AG04449 (cell line): Measurements from ENCODE around the gene PAK5.

ENCODE experiments used
- CTCF ChIA-PET: fragments of 350-600 bp; formaldehyde crosslinking; extraction: SDS; loops from one replicate; lab custom pipeline; 2021; ENCODE audit warnings: antibody characterized with exemption; lab: Yijun Ruan, JAX
- POLR2A ChIA-PET: fragments of 400-600, 350-600 bp; formaldehyde crosslinking; extraction: SDS; loops from one replicate; lab custom pipeline; 2020; ENCODE audit warnings: antibody characterized with exemption, inconsistent platforms; lab: Yijun Ruan, JAX
- DNase-seq: peaks from one replicate; pipeline ENCODE4 v3.0.0-alpha.2; 2010; ENCODE audit warnings: low read depth, low spot score
- H3K4me3 ChIP-seq: 2 replicates; pipeline ENCODE4 v1.5.1; 2011; ENCODE audit warnings: low read depth, mild to moderate bottlenecking, control low read depth, low read length
- CTCF ChIP-seq: IDR thresholded peaks from one replicate; pipeline ENCODE4 v1.5.1; 2011; ENCODE audit warnings: mild to moderate bottlenecking, moderate library complexity, low read length, control low read depth, inconsistent platforms; ENCODE audit not compliant: insufficient read depth; ENCODE audit errors: missing control alignments

Gene PAK5

GRCh38 chr20:9632991-9633390 lies 205.9 kb downstream of the PAK5 start:
- DNase-seq = no peak
- no peak for TF ChIP-seq CTCF
- no peak overlapping the region for H3K4me3 ChIP-seq
- POLR2A ChIA-PET = no interaction called here
- CTCF ChIA-PET = no interaction called here

GRCh38 chr20:9632265-9632664 lies 206.6 kb downstream of the PAK5 start:
- H3K4me3 ChIP-seq = no peak overlapping the region
- TF ChIP-seq CTCF = no peak
- POLR2A ChIA-PET = no interaction called here
- DNase-seq = no peak
- CTCF ChIA-PET = no interaction called here

- no peak for DNase-seq
- ChIA-PET CTCF (no interaction called here), POLR2A (no interaction called here)
- H3K4me3 ChIP-seq = no peak overlapping the region
- TF ChIP-seq CTCF = no peak
These were observed 208.3 kb downstream of the PAK5 start for GRCh38 chr20:9630554-9630953.

GRCh38 chr20:9629831-9630230 lies 209.0 kb downstream of the PAK5 start:
- CTCF ChIA-PET = interaction anchor here (2.1 kb wide), 1 partner anchor 221 kb away, joined by 6 read pairs; no protein-coding TSS in a partner anchor
- no peak for DNase-seq
- POLR2A ChIA-PET = no interaction called here
- no peak for TF ChIP-seq CTCF
- no peak overlapping the region for H3K4me3 ChIP-seq

GRCh38 chr20:9628589-9628988 lies 210.3 kb downstream of the PAK5 start:
- ChIA-PET CTCF (interaction anchor here (1.9 to 2.1 kb wide), 2 partner anchors 11 to 220 kb away, joined by 6 to 7 read pairs; no protein-coding TSS in a partner anchor), POLR2A (no interaction called here)
- H3K4me3 ChIP-seq = no peak overlapping the region
- no peak for TF ChIP-seq CTCF
- no peak for DNase-seq

GRCh38 chr20:9628141-9628540 lies 210.7 kb downstream of the PAK5 start:
- no peak for DNase-seq
- TF ChIP-seq CTCF = no peak
- ChIA-PET CTCF (interaction anchor here (1.9 to 2.1 kb wide), 2 partner anchors 11 to 220 kb away, joined by 6 to 7 read pairs; no protein-coding TSS in a partner anchor), POLR2A (no interaction called here)
- H3K4me3 ChIP-seq = no peak overlapping the region
